MM.1S (cell line): ENCODE data around the gene FALEC.

Experiments used
- CTCF ChIP-seq: fragments of 300-600 bp; sonication (generic); IDR thresholded peaks from 2 replicates; pipeline ENCODE4 v1.5.1; 2016; ENCODE audit warnings: antibody characterized with exemption, low read length, mixed read lengths
- EZH2phosphoT487 ChIP-seq: fragments of 300-600 bp; sonication (generic); IDR thresholded peaks from 2 replicates; pipeline ENCODE4 v1.6.1; 2018; ENCODE audit warnings: antibody characterized with exemption, low read length

- TF ChIP-seq CTCF = no peak
- TF ChIP-seq EZH2phosphoT487 = no peak
Observed at GRCh38 chr1:150487763-150488115, 27.8 kb upstream of the FALEC start.
